ENCODE data around the gene FARS2. TPM values are rescaled to one million over a fixed set of nuclear protein-coding genes. Genes with fewer than 3 reads are reported as not detected.

FARS2 gene
- total RNA-seq, 1 donor from 2014 or later: 16.5 TPM

DNA sequence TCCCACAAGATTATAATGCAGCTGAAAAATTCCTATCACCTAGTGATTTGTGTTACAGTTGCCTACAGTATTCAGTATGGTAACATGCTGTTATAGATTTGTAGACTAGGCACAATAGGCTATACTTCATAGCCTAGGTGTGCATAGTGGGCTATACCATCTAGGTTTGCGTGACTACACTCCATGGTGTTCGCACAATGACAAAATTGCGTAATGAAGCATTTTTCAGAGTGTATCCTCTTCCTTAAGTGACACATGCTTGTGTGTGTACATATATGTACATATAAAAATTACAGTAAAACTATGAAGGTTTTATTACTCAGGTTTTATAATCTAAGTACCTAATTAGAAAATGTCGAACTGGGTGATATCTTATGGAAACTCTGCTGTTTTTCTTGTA lies 133.0 kb downstream of the FARS2 start:
- H3K4me1 ChIP-seq: no peaks in the 10 kb centered on the region
- H3K9me3 ChIP-seq: no peaks in the 10 kb centered on the region
- intact Hi-C loops (cut with DNase I): no loop called here
- H3K36me3 ChIP-seq: no peaks in the 10 kb centered on the region
- no peak for DNase-seq (ENCODE audit: extremely low spot score in 2 of 2)
- no peak overlapping the region for H3K27ac ChIP-seq
- H3K27me3 ChIP-seq: no peaks in the 10 kb centered on the region
- no peak for TF ChIP-seq POLR2A (IDR thresholded peaks at IDR 0.05)
- TF ChIP-seq, protein P1, sequence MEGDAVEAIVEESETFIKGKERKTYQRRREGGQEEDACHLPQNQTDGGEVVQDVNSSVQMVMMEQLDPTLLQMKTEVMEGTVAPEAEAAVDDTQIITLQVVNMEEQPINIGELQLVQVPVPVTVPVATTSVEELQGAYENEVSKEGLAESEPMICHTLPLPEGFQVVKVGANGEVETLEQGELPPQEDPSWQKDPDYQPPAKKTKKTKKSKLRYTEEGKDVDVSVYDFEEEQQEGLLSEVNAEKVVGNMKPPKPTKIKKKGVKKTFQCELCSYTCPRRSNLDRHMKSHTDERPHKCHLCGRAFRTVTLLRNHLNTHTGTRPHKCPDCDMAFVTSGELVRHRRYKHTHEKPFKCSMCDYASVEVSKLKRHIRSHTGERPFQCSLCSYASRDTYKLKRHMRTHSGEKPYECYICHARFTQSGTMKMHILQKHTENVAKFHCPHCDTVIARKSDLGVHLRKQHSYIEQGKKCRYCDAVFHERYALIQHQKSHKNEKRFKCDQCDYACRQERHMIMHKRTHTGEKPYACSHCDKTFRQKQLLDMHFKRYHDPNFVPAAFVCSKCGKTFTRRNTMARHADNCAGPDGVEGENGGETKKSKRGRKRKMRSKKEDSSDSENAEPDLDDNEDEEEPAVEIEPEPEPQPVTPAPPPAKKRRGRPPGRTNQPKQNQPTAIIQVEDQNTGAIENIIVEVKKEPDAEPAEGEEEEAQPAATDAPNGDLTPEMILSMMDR (IDR thresholded peaks at IDR 0.05): no peak
- TF ChIP-seq POLR2AphosphoS5 (IDR thresholded peaks at IDR 0.05; ENCODE audit: insufficient read depth in 1 of 2, low read depth in 1 of 2): no peak
- H3K4me3 ChIP-seq: no peak overlapping the region

GRCh38 chr6:5395719-5396118 lies 134.4 kb downstream of the FARS2 start:
- Histone ChIP-seq H3K27ac (no peak overlapping the region), H3K4me3 (no peak overlapping the region), H3K9me3 (no peaks in the 10 kb centered on the region), H3K4me1 (no peaks in the 10 kb centered on the region), H3K27me3 (no peaks in the 10 kb centered on the region), H3K36me3 (no peaks in the 10 kb centered on the region)
- intact Hi-C loops (cut with DNase I): no loop called here
- TF ChIP-seq POLR2A (IDR thresholded peaks at IDR 0.05) (no peak), POLR2AphosphoS5 (IDR thresholded peaks at IDR 0.05; ENCODE audit: insufficient read depth in 1 of 2, low read depth in 1 of 2) (no peak)
- TF ChIP-seq, protein P1 (IDR thresholded peaks at IDR 0.05): no peak
- DNase-seq (ENCODE audit: extremely low spot score in 2 of 2): no peak

- no peak for TF ChIP-seq POLR2AphosphoS5 (IDR thresholded peaks at IDR 0.05; ENCODE audit: insufficient read depth in 1 of 2, low read depth in 1 of 2)
- TF ChIP-seq, protein P1 (IDR thresholded peaks at IDR 0.05): no peak
- no peak for TF ChIP-seq POLR2A (IDR thresholded peaks at IDR 0.05)
- Histone ChIP-seq H3K27me3 (no peaks in the 10 kb centered on the region), H3K4me1 (no peaks in the 10 kb centered on the region), H3K36me3 (no peaks in the 10 kb centered on the region), H3K9me3 (no peaks in the 10 kb centered on the region), H3K4me3 (no peak overlapping the region), H3K27ac (no peak overlapping the region)
- DNase-seq (ENCODE audit: extremely low spot score in 2 of 2): no peak
- intact Hi-C loops (cut with DNase I): no loop called here
Observed at GRCh38 chr6:5398530-5398929, 137.2 kb downstream of the FARS2 start.

GRCh38 chr6:5399391-5399790 lies 138.1 kb downstream of the FARS2 start:
- intact Hi-C loops (cut with DNase I): no loop called here
- no peaks in the 10 kb centered on the region for H3K36me3 ChIP-seq
- H3K27me3 ChIP-seq: no peaks in the 10 kb centered on the region
- H3K4me3 ChIP-seq: no peak overlapping the region
- no peak overlapping the region for H3K27ac ChIP-seq
- no peaks in the 10 kb centered on the region for H3K4me1 ChIP-seq
- DNase-seq (ENCODE audit: extremely low spot score in 2 of 2): no peak
- no peak for TF ChIP-seq POLR2A (IDR thresholded peaks at IDR 0.05)
- no peak for TF ChIP-seq POLR2AphosphoS5 (IDR thresholded peaks at IDR 0.05; ENCODE audit: insufficient read depth in 1 of 2, low read depth in 1 of 2)
- TF ChIP-seq, protein P1 (IDR thresholded peaks at IDR 0.05): no peak
- H3K9me3 ChIP-seq: no peaks in the 10 kb centered on the region

DNA sequence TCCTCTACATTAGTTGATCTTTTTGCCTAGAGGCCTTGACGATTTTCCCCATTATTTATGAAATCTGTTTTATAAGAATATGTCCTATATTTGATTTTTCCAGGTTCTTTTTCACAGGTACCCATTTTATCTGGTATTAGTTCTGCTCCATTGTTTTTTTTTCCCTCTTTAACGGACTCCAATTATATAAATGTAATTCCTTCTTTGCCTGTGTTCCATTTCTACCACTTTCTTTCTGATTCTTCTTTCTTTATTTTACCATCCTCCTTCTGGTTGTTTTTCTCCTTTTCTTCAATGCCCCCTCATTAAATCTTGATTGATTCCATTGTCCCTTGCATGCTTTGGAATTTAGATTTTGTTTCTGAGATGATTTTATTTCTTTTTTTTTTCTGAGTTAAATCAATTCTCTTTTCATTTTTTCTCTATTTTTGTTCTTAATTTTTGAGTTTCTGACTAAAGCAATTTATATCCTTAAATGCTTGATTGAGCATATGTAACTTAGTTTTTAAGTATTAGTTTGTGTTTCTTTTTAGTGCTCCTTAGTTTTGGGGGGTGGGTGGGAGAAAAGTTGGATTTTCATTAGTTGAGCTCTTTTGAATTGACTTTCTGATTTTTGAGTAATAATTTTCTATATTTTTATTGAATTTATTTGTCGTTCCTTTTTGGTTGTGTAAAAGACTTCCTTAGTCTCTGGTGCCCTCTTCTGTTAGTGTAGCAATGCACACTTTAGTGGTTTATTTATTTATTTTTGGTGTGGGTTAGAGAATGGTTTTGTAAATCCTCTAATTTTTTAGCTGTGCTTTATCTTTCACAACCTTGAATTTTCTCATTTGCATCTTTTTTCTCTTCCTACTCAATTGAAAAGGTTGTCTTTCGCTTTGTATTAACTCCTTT lies 140.8 kb downstream of the FARS2 start:
- no peak overlapping the region for H3K27ac ChIP-seq
- H3K9me3 ChIP-seq: no peaks in the 10 kb centered on the region
- H3K4me1 ChIP-seq: no peaks in the 10 kb centered on the region
- intact Hi-C loops (cut with DNase I): no loop called here
- no peaks in the 10 kb centered on the region for H3K27me3 ChIP-seq
- no peak for DNase-seq (ENCODE audit: extremely low spot score in 2 of 2)
- no peaks in the 10 kb centered on the region for H3K36me3 ChIP-seq
- H3K4me3 ChIP-seq: no peak overlapping the region
- TF ChIP-seq POLR2AphosphoS5 (IDR thresholded peaks at IDR 0.05; ENCODE audit: insufficient read depth in 1 of 2, low read depth in 1 of 2): no peak
- TF ChIP-seq POLR2A (IDR thresholded peaks at IDR 0.05): no peak
- TF ChIP-seq, protein P1 (IDR thresholded peaks at IDR 0.05): no peak

All from vagina (tissue), 2 donors.